ENCODE results near the gene BTBD1.

BTBD1 gene
- total RNA-seq = 55.7 reads per million, percentile 71 among the genes with 10 or more reads in this experiment

DNA sequence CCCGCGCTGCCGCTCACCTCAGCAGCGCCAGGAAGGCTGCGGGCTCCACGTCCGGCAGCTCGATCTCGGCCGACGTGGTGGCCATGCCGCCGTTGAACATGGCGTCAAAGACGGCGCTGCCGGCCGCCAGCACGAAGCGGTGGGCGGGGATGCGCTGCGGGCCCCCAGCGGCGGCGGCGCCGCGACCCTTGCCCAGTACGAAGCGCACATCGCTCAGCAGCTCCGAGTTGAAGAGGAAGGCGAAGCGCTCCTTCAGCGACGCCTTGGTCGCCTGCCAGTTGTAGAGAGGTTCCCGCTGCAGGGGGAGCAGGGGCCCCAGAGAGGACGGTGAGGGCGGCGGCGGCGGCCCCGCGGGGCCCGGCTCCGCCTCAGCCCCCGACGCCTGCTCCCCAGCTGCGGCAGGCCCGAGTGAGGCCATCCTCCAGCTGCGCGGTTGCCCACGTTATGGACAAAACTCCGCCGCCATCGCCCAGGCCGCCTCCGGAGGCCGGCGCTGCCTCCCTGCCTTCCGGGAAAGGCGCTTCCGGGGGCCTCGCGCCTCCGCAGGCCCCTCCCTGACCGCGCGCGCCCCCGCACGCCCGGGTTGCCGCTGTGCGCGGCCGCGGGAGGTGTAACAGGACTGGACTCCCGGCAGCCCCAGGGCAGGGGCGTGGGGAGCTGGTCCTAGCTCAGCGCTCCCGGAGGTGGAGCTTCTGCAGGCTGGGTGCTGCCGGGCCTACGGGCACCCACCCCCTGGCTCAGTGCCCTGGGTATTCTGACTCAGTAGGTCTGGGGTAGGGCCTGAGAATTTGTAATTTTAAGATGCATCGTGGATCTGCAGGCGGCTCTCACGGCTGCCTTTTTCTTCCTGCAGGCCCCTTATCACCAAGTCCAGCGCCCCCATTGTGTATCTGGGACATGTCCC, at the start of gene BTBD1:
Gene BTBD1, minus strand, starts transcription at position 519 of the 904 bp plus-strand sequence. Its CDS starts 101 bp downstream, at position 418.
- DNase-seq = peak; percentile 66

- no peak for DNase-seq
These were observed 48.9 kb upstream of the BTBD1 start for GRCh38 chr15:83115831-83116565.

DNA sequence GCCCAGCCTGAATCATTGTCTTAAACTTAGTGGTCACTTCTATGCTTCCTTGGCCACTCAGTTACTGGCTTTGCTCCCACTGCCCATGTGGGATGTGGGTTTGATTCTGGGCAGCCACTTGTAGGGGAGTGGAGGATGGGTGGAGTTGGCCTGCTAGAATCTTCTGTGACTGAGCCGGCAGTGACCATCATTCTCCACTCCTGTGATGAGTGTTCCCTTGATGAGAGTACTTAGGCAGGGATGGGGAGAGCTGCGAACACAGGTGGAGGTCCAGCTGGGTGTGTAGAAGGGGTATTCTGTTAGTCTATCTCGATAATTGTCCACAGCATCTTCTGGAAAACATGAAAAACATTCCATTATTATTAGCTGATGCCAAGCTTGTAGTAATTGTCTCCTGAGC, 48.4 kb upstream of the BTBD1 start:
- no peak for DNase-seq

- no peak for DNase-seq
These were observed 47.8 kb upstream of the BTBD1 start for GRCh38 chr15:83114856-83115255.

DNA sequence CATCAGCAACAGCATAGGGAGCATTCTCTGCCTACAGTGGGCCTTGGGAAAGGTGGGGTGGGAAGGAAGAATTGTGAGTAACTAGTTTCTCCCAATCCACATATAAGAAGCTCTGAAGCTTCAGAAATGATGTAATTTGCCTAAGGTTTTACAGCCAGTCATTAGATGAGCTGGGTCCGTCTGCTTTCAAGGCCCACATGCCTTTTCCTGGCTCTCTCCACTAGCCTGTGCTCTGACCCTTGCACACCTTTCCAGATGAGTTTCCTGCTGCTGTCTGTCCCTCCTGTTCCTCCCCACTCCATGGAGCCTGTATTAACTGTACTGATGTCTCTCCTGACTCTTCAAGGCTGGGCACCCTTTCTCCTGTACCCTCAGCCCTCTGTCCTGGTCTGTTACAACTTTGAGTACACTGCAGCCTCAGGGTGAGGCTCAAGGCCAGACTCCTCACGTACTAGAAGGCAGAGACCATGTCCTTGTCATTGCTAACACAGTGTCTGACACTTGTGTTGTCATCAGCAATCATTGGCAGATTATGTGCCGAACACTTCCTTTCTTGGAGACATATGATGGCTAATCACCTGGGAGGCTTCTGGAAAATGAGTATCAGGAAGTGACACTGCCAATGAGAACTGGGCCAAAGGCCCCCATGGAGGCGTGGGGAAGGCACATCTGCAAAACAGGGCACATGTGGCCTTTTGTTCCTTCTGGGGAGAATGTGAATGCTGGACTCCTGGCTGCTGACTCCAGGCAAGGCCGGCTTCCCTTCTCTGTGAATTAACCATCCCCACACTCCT, 47.0 kb upstream of the BTBD1 start:
- no peak for DNase-seq

DNA sequence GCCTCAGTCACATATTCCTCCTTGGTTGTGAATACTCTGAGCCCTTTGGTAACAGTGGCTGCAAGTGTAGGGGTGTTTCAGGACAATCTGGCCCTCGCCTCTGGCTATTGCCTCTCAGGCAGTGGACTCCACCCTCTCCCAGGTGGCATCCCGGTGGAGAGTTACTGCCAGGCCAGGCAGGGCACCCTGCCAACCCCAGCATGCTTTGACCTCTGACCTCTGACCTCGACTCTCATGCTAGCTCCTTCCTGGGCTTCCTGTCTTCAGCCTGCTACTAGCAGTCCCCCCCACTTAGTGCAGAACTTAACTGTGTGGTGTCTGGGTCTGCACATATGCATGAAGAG, 45.9 kb upstream of the BTBD1 start:
- DNase-seq = no peak

DNA sequence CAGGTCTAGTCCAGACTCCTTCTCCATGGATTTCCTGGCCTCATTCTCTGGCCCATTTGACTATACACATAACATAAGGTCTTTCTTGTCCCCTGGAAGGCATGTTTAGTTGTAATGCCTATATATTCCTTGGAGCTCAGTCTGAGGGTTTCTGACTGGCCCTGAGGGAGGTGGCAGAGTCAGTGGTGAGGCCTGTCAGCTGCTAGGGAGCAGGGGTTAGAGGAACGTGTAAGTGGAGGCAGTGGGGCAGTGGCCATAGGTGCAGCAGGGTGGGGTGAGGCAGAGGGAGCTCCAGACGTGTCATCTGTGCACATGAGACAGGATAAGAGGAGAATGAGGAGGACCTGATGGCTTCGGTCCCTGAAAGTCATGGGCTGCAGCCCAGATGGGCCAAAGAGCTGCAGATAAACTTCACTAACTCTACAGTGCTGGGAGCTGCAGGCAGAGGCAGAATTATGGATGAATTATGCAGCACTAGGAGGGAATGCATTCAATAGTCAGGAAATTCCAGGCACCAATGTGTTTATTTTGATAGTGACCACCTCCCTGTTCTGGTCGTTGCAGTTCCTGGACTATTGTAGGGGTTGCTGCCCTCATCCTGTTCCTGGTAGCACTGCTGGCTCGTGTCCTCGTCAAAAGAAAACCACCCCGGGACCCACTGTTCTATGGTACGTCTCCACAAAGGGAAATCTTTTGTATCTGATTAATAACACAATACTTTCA, 45.3 kb upstream of the BTBD1 start:
- no peak for DNase-seq

DNA sequence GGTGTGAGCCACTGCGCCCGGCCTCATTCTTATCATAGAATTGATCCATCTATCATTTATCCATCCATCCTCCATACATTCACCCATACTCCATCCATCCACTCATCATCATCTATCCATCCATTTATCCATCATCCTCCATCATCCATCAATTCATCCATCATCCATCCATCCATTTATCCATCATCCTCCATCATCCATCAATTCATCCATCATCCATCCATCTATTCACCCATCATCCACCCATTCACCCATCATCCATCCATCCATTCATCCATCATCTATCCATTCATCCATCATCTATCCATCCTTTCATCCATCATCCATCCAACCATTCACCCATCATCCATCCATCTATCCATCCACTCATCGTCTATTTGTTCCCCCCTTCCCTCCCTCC, 44.1 kb upstream of the BTBD1 start:
- no peak for DNase-seq

DNA sequence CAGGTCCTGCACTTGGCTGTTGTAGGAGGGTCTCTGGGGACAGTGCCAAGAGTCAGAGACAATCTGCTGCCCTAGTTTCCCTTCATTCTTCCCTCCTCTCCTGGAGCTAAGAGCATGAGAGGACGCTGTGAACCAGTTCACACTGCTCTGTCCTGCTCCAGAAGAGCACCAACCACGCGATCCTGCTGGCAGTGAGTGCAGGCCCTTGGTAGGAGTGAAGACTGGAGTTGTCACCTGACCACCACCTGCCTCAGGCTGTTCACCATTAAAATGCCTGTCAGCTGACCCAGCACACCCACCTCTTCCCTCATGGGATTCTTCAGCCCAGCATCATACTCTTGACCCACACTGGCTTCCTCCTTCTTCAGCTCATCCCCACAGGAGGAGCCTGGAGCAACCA, 43.3 kb upstream of the BTBD1 start:
- DNase-seq = no peak

- DNase-seq = no peak
These were observed 42.5 kb upstream of the BTBD1 start for GRCh38 chr15:83109532-83109931.

- no peak for DNase-seq
These were observed 41.5 kb upstream of the BTBD1 start for GRCh38 chr15:83108266-83109219.

DNA sequence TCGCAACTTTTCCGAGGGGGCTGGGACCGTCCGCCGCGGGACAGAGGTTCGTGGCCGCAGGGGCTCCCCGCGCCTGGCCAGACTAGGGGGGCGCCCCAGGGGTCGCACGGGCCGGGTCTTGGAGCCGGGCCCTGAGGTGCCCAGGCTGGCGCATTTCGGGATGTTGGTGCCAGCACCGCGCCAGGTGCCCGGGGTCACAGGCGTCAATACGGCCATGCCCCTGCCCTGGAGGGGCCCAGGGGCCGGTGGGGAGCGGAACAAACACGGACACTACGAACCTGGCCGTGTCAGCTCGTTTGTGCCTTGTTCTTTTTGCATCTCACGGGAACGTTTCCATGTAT, 40.8 kb upstream of the BTBD1 start:
- DNase-seq = no peak

DNA sequence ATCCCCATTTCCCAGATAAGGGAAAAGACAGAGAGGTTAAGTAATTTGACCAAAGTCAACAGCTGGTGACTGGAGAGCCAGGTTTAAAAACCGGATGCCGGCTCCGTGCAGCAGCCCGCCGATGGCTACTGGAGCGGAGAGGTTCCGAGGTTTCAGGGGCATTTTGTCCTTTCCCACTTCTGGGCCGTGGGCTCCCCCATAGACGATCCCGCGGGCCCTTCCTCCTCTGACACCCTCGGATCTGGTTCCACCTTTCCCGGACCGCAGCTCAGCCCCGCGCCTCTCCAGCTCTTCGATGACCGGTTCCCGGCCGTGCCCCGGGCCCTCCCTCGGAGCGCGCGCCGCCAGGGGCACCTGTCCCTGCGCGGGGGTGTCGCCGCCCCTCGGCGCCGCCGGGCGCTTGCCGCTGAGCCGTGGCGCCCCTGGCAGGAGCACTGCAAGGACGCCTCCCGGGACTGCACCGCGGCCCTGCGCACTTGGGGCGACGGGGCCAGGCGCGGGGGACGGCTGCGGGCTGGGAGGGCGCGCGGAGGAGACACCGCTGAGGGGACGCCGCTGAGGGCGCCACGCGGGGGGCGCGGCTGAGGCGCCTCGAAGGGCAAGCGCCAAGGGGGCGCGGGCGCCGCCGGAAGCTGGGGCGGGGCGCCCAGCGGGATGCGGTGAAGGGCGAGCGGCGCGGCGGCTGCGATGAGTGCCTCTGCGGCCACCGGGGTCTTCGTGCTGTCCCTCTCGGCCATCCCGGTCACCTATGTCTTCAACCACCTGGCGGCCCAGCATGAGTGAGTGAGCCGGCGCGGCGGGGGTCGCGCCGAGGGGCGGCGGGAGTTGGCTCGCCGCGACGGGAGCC, 40.2 kb upstream of the BTBD1 start, which contains the start of gene TM6SF1:
Gene TM6SF1, plus strand, starts transcription at position 652 of the 847 bp plus-strand sequence. Its CDS starts 36 bp downstream, at position 688.
- no peak for DNase-seq

GRCh38 chr15:83105440-83105839, 38.4 kb upstream of the BTBD1 start:
- DNase-seq = no peak

GRCh38 chr15:83104141-83104540, 37.1 kb upstream of the BTBD1 start:
- DNase-seq = no peak

- DNase-seq = no peak
These were observed 35.3 kb upstream of the BTBD1 start for GRCh38 chr15:83102346-83102745.

DNA sequence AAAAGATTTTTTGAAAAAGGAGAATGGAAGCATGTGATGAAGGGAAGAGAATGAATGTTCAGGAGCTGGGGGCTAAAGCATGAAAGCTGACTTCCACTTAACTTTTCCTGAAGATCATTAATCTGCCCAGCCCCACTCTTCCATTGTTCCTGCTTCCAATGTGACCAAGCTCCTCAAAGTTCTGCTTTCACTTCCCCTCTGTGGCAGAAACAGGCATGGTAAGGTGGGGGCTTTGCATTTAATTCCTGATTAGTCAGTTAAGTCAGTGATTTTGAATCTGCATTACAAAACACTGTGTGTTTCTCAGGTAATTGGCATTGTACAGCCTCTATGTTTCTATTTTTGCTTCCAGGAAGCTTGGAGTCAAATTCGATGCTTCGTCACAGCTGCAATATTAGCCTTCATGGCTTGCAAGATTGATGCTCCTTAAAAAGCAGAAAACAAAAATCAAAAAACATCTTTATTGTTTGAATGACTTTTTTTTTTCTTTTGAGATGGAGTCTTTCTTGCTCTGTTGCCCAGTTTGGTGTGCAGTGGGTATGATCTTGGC, 33.1 kb upstream of the BTBD1 start:
- DNase-seq = no peak

DNA sequence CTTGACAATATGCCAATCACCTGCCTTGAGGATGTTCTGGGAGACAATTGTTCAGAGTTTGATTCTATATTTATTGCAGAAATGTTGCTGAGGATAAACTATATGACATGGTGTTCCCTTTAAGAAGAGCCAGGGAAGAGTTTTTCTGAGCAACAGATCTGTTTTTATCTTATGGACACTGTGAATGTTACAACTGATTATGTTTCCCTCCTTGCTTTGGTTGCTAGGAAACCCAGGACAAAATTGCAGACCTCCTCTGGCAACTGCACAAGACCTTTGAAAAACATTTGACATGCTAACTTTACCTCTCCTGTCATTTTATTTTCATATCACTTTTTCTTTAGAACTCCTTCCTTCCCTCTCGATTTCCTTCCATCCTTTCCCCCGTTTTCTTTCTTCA, 32.2 kb upstream of the BTBD1 start:
- no peak for DNase-seq

DNA sequence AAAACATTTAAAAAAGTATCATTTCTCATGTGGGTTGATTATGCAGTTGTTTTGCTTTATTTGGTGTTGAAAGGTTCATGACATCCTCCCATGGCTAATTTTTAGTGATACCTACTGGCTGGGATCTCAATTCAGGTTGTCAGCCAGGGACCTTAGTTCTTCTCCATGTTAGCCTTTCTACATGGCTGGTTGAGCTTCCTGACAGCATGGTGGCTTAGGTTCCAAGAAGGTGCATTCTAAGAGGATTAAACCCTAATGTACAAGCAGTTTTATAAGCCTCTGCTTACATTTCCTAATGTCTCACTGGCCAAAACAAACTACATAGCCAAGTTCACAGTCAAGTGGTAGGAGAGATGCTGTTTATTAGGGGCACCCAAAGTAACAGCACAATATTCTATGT, 31.0 kb upstream of the BTBD1 start:
- no peak for DNase-seq

- no peak for DNase-seq
These were observed 27.5 kb upstream of the BTBD1 start for GRCh38 chr15:83094583-83094982.
